Measurements from ENCODE around the gene ASB1.

ASB1 gene

GRCh38 chr2:238427435-238428162 lies 872 bp downstream of the ASB1 start:
- DNase-seq (ENCODE audit: extremely low read depth, insufficient read length) = no peak
- TF ChIP-seq, protein P1, sequence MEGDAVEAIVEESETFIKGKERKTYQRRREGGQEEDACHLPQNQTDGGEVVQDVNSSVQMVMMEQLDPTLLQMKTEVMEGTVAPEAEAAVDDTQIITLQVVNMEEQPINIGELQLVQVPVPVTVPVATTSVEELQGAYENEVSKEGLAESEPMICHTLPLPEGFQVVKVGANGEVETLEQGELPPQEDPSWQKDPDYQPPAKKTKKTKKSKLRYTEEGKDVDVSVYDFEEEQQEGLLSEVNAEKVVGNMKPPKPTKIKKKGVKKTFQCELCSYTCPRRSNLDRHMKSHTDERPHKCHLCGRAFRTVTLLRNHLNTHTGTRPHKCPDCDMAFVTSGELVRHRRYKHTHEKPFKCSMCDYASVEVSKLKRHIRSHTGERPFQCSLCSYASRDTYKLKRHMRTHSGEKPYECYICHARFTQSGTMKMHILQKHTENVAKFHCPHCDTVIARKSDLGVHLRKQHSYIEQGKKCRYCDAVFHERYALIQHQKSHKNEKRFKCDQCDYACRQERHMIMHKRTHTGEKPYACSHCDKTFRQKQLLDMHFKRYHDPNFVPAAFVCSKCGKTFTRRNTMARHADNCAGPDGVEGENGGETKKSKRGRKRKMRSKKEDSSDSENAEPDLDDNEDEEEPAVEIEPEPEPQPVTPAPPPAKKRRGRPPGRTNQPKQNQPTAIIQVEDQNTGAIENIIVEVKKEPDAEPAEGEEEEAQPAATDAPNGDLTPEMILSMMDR (IDR thresholded peaks at IDR 0.05; ENCODE audit: insufficient read depth, low read length, poor library complexity, severe bottlenecking) = no peak

GRCh38 chr2:238428866-238429265 lies 2.1 kb downstream of the ASB1 start:
- H3K36me3 ChIP-seq (ENCODE audit: control insufficient read depth, insufficient read depth, low read length) = peaks cover 10% of the 10 kb centered on the region
- TF ChIP-seq, protein P1 (IDR thresholded peaks at IDR 0.05; ENCODE audit: insufficient read depth, low read length, poor library complexity, severe bottlenecking) = no peak
- no peak for DNase-seq (ENCODE audit: extremely low read depth, insufficient read length)
- no peak overlapping the region for H3K4me3 ChIP-seq (replicated peaks; ENCODE audit: low read depth, low read length)
- no peaks in the 10 kb centered on the region for H3K27me3 ChIP-seq (replicated peaks; ENCODE audit: control insufficient read depth, insufficient read depth, low read length)

More at GRCh38 chr2:238427435-238428162, 872 bp downstream of the ASB1 start:
- Histone ChIP-seq H3K4me3 (replicated peaks; ENCODE audit: low read depth, low read length) (peak overlapping the region; percentile 81), H3K36me3 (ENCODE audit: control insufficient read depth, insufficient read depth, low read length) (peaks cover 4% of the 10 kb centered on the region), H3K27me3 (replicated peaks; ENCODE audit: control insufficient read depth, insufficient read depth, low read length) (no peaks in the 10 kb centered on the region)

- no peak for DNase-seq (ENCODE audit: extremely low read depth, insufficient read length)
- Histone ChIP-seq H3K36me3 (ENCODE audit: control insufficient read depth, insufficient read depth, low read length) (peaks cover 21% of the 10 kb centered on the region), H3K27me3 (replicated peaks; ENCODE audit: control insufficient read depth, insufficient read depth, low read length) (no peaks in the 10 kb centered on the region), H3K4me3 (replicated peaks; ENCODE audit: low read depth, low read length) (no peak overlapping the region)
- TF ChIP-seq, protein P1 (IDR thresholded peaks at IDR 0.05; ENCODE audit: insufficient read depth, low read length, poor library complexity, severe bottlenecking) = no peak
Observed at GRCh38 chr2:238430781-238431180, 4.1 kb downstream of the ASB1 start.

DNA sequence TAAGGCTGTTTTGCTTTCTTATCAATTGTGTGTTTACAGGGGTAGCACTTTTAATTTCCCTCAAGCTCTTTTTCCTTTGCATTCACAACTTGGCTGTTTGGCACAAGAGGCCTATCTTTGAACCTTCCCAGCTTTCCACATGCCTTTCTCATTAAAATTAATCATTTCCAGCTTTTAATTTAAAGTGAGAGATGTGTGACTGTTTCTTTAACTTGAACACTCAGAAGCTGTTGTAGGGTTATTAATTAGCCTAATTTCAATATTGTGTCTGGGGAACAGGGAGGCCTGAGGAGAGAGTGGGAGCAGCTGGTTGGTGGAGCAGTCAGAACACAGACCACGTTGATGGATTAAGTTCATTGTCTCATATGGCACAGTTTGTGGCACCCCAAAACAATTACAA lies 4.7 kb downstream of the ASB1 start:
- TF ChIP-seq, protein P1 (IDR thresholded peaks at IDR 0.05; ENCODE audit: insufficient read depth, low read length, poor library complexity, severe bottlenecking) = no peak
- H3K27me3 ChIP-seq (replicated peaks; ENCODE audit: control insufficient read depth, insufficient read depth, low read length) = no peaks in the 10 kb centered on the region
- no peak overlapping the region for H3K4me3 ChIP-seq (replicated peaks; ENCODE audit: low read depth, low read length)
- H3K36me3 ChIP-seq (ENCODE audit: control insufficient read depth, insufficient read depth, low read length) = peaks cover 21% of the 10 kb centered on the region
- no peak for DNase-seq (ENCODE audit: extremely low read depth, insufficient read length)

DNA sequence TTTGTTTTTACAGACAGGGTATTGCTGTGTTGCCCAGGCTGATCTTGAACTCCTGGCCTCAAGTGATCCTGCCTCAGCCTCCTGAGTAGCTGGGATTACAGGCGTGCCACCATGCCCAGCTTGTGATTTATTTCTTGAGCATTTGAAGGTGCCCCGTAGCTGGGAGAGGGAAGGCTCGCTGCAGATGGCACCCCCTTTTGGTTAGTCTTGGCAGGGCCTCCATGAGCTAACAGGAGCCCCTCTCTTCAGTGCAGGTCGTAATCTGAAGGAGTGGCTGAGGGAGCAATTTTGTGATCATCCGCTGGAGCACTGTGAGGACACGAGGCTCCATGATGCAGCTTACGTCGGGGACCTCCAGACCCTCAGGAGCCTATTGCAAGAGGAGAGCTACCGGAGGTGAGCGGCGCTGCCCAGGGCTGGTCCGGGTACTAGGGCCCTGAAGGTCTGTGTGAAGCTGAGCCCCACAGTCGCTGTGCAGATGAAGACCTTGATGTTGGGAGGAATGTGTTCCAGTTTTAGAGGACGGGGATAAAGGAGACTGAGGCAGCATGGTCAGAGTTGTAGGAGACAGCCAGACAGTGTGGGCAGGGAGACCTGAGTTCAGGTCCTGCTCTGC lies 6.7 kb downstream of the ASB1 start:
- H3K27me3 ChIP-seq (replicated peaks; ENCODE audit: control insufficient read depth, insufficient read depth, low read length) = no peaks in the 10 kb centered on the region
- TF ChIP-seq, protein P1 (IDR thresholded peaks at IDR 0.05; ENCODE audit: insufficient read depth, low read length, poor library complexity, severe bottlenecking) = no peak
- DNase-seq (ENCODE audit: extremely low read depth, insufficient read length) = no peak
- peaks cover 21% of the 10 kb centered on the region for H3K36me3 ChIP-seq (ENCODE audit: control insufficient read depth, insufficient read depth, low read length)
- H3K4me3 ChIP-seq (replicated peaks; ENCODE audit: low read depth, low read length) = no peak overlapping the region
